Subcutaneous adipose tissue (tissue), 4 donors: ENCODE results near the gene CPSF2. TPM values are rescaled to one million over a fixed set of nuclear protein-coding genes. Genes with fewer than 3 reads are reported as not detected.

Experiments used
- total RNA-seq, 4 donors: library from RNA; depleted of rRNA; stranded (reverse); fragments of >200 nt; gene quantifications; one replicate each; pipeline ENCODE4 v1.1.0, GENCODE V29; 2016
- TF ChIP-seq, protein P1 (sequence below): fragments of 450-650 bp; IDR thresholded peaks from one replicate; pipeline ENCODE4 v1.5.1; 2016; ENCODE audit warnings: low read depth, mild to moderate bottlenecking, control low read depth, antibody characterized with exemption, moderate library complexity

The CPSF2 gene
- total RNA-seq, 4 donors from 2014 or later = 19.6 to 32.5 (median 20.9) TPM

DNA sequence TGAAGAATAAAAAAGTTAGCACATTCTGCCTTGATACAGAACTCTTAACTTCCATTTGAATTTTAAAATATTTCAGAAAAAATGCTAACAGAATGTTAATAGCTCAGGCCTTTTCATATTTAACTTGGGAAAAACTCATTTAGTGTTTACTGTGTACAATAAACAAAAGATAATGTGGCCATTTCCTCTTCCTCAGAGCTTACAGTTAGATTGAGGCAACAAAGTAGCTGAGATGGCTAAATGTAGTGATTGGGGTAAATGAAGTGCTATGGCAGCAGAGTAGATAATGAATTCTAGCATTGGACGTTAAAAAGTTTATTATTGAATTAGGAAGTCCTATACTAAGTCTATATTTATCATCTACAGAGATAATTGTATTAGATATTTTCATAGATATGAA lies 12.7 kb downstream of the CPSF2 start:
- TF ChIP-seq, protein P1, sequence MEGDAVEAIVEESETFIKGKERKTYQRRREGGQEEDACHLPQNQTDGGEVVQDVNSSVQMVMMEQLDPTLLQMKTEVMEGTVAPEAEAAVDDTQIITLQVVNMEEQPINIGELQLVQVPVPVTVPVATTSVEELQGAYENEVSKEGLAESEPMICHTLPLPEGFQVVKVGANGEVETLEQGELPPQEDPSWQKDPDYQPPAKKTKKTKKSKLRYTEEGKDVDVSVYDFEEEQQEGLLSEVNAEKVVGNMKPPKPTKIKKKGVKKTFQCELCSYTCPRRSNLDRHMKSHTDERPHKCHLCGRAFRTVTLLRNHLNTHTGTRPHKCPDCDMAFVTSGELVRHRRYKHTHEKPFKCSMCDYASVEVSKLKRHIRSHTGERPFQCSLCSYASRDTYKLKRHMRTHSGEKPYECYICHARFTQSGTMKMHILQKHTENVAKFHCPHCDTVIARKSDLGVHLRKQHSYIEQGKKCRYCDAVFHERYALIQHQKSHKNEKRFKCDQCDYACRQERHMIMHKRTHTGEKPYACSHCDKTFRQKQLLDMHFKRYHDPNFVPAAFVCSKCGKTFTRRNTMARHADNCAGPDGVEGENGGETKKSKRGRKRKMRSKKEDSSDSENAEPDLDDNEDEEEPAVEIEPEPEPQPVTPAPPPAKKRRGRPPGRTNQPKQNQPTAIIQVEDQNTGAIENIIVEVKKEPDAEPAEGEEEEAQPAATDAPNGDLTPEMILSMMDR = no peak

DNA sequence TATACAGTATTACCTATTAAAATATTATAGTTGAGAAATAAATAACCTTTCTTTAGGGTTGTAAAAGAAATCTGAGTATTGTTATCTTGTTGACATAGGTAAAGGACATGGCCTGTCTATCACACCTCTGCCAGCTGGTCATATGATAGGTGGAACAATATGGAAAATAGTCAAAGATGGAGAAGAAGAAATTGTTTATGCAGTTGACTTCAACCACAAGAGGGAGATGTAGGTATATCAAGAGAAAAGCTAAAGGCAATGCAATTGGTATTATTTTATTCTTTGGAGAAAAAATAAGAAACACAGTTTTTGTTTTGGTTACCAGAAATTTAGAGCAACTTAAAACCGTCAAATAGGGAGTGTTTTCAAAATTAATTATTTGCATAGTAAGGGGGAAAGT lies 13.5 kb downstream of the CPSF2 start:
- TF ChIP-seq, protein P1 = no peak

DNA sequence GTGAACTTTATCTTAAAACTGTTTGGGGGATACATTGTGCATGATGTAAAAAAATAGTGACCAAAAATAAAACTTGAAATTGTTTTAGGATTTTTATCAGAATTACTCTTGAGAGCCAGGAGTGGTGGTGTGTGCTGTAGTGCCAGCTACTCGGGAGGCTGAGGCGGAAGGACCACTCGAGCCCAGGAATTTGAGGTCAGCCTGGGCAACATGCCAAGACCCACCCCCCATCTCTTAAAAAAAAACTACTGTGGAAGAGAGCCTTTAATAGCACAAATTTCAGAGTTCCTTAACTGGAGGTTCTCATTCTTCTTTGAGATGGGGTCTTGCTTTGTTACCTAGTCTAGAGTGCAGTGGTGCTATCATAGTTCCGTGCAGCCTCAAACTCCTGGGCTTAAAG lies 21.5 kb downstream of the CPSF2 start:
- TF ChIP-seq, protein P1 = no peak

DNA sequence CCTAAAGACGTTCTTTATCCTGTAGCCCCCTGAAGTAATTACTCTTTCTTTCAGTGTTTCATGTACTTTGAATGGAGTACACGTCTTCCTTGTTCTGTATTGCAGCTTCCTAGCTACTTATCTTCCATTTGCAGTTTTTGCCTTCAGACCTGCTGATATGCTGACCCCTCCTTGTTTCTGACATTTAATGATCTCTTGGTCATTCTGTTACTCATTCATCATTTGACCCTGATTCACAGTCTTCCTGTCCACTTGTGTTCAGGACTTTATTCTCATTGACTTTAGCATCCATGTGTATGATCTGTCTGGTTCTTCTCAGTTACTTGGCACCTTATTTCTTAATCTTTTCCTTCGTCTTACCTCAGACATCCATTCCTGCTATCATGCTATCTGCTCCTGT lies 22.2 kb downstream of the CPSF2 start:
- TF ChIP-seq, protein P1 = no peak

DNA sequence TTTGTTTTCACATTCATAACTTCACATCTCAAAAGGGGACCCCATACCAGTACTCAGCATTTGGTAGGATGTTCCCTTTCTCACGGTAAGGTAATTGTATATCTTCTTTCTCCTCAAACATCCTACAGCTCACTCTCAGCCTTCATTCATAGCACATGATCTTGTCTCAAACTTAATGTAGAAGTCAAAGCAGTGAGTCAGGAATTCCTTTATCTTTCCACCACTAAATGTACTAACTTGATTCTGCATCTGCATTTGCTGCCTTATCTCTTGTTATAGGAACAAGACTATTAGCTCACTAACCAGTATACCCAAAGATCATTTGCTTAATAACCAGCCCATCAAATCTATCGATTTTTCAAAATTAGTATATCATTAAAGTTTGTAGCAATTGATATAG lies 22.9 kb downstream of the CPSF2 start:
- TF ChIP-seq, protein P1 = no peak

DNA sequence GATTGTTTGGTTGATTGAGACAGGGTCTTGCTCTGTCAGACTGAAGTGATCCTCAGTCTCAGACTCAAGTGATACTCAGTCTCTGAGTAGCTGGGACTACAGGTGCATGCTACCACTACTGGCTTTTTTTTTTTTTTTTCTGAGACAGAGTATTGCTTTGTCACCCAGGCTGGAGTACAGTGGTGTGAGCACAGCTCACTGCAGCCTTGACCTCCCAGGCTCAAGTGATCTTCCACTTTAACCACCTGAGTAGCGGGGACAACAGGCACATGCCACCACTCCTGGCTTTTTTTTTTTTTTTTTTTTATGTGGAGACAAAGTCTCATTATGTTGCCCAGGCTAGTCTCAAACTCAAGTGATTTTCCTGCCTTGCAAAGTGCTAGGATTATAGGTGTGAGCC lies 31.8 kb downstream of the CPSF2 start:
- TF ChIP-seq, protein P1 = no peak

DNA sequence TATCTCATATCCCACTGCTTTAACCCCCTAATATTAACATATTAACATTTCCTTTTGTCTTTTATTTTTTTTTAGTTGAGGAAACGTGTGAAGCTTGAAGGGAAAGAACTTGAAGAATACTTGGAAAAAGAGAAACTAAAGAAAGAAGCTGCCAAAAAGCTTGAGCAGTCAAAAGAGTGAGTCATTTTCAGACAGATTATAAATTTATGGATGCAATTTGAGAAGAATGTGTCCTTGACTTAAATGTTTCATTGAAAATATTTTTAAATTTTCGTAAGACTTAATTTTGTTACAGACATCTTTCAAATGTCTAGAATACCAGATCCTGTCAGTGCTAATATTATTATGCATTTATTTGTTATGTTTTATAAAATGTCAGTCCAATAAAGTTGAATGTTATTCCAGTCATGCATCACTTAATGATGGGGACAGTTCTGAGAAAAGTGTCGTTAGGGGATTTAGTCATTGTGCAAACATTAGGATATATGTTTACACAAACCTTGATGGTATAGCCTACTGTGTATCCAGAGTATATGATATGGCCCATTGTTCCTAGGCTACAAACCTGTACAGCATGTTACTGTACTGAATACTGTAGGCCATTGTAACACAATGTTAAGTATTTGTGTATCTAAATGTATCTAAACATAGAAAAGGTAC lies 32.6 kb downstream of the CPSF2 start:
- TF ChIP-seq, protein P1 = no peak
